ENCODE results near the gene NCOA7.

NCOA7 gene

DNA sequence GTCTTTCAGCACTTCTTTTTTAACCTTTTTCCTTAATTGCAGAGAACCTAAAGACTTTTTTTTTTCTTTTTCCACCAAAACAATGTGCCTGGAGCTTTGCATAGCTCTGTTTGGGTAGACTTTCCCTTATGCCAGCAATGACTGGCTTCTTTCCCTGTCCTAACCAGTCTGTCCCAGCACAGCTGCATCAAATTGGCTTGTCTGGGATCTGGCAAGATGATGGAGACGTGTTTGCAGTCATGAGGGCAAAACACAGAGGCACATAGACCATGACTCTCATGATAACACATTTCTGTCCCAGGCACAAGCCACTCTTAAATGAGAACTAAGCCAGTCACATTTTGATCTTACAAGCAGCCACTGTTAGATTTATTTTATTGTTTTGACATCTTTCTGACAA lies 24.8 kb upstream of the NCOA7 start:
- no peak for TF ChIP-seq EZH2phosphoT487 (IDR thresholded peaks at IDR 0.05; ENCODE audit: borderline replicate concordance, low read length)
- no peak for TF ChIP-seq CTCF (IDR thresholded peaks at IDR 0.05; ENCODE audit: low read depth, low read length, poor library complexity, severe bottlenecking)
- Histone ChIP-seq H3K4me2 (ENCODE audit: low read length) (no peak overlapping the region), H3K27me3 (ENCODE audit: control insufficient read depth, low read length) (peaks cover 18% of the 10 kb centered on the region), H3K9me2 (replicated peaks; ENCODE audit: control insufficient read depth, low read length) (no peaks in the 10 kb centered on the region), H3K27ac (ENCODE audit: low read depth, low read length) (no peak overlapping the region), H3F3A (ENCODE audit: control insufficient read depth, insufficient read depth) (no peaks in the 10 kb centered on the region), H3K4me1 (ENCODE audit: control insufficient read depth, low read length) (no peaks in the 10 kb centered on the region), H3K4me3 (ENCODE audit: low read length) (no peak overlapping the region), H3K9me3 (ENCODE audit: control insufficient read depth, insufficient read depth, low read length) (no peaks in the 10 kb centered on the region), H4K20me1 (ENCODE audit: control insufficient read depth, insufficient read depth, low read depth, low read length) (no peaks in the 10 kb centered on the region), H3K36me3 (ENCODE audit: control insufficient read depth, low read length) (no peaks in the 10 kb centered on the region), H3K79me2 (ENCODE audit: control insufficient read depth, low read length) (no peaks in the 10 kb centered on the region)

GRCh38 chr6:125766641-125767040 lies 24.1 kb upstream of the NCOA7 start:
- Histone ChIP-seq H3K9me2 (replicated peaks; ENCODE audit: control insufficient read depth, low read length) (no peaks in the 10 kb centered on the region), H3K27ac (ENCODE audit: low read depth, low read length) (no peak overlapping the region), H3K79me2 (ENCODE audit: control insufficient read depth, low read length) (no peaks in the 10 kb centered on the region), H3K4me2 (ENCODE audit: low read length) (no peak overlapping the region), H3K27me3 (ENCODE audit: control insufficient read depth, low read length) (peaks cover 18% of the 10 kb centered on the region), H3K4me1 (ENCODE audit: control insufficient read depth, low read length) (no peaks in the 10 kb centered on the region), H3F3A (ENCODE audit: control insufficient read depth, insufficient read depth) (no peaks in the 10 kb centered on the region), H3K4me3 (ENCODE audit: low read length) (no peak overlapping the region), H3K9me3 (ENCODE audit: control insufficient read depth, insufficient read depth, low read length) (no peaks in the 10 kb centered on the region), H3K36me3 (ENCODE audit: control insufficient read depth, low read length) (no peaks in the 10 kb centered on the region), H4K20me1 (ENCODE audit: control insufficient read depth, insufficient read depth, low read depth, low read length) (no peaks in the 10 kb centered on the region)
- no peak for TF ChIP-seq EZH2phosphoT487 (IDR thresholded peaks at IDR 0.05; ENCODE audit: borderline replicate concordance, low read length)
- TF ChIP-seq CTCF (IDR thresholded peaks at IDR 0.05; ENCODE audit: low read depth, low read length, poor library complexity, severe bottlenecking) = no peak

DNA sequence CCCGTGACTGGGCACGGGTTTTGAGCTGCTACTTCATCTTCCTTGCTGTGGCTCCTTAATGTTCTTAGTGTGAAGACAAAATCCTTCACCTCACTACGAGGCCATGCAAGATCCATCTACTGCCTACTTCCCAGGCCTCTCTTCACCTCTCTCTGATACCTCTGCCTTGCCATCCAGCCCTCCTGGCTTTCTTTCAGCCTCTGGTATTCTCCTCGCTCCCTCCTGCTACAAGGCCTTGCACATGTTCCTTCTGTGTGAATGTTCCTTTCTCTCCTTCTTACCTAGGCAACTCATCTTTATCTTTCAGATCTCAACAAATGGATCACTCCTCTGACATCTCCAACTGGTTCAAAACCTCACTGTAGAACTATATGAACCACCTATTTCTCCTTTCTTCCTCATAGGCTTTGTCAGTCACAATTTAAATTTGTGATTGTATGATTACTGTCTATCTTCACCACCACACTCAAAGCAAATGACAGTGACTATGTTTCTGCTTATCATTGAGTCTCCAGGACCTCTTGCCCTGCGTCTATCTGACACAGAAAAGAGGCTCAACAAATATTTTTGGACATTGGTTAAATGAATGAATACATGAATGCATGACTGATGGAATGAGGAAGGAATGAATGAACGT lies 21.5 kb upstream of the NCOA7 start:
- H3F3A ChIP-seq (ENCODE audit: control insufficient read depth, insufficient read depth) = no peaks in the 10 kb centered on the region
- no peak overlapping the region for H3K4me3 ChIP-seq (ENCODE audit: low read length)
- no peaks in the 10 kb centered on the region for H3K4me1 ChIP-seq (ENCODE audit: control insufficient read depth, low read length)
- no peak overlapping the region for H3K4me2 ChIP-seq (ENCODE audit: low read length)
- peaks cover 16% of the 10 kb centered on the region for H3K27me3 ChIP-seq (ENCODE audit: control insufficient read depth, low read length)
- no peaks in the 10 kb centered on the region for H3K9me3 ChIP-seq (ENCODE audit: control insufficient read depth, insufficient read depth, low read length)
- H3K79me2 ChIP-seq (ENCODE audit: control insufficient read depth, low read length) = no peaks in the 10 kb centered on the region
- no peaks in the 10 kb centered on the region for H4K20me1 ChIP-seq (ENCODE audit: control insufficient read depth, insufficient read depth, low read depth, low read length)
- H3K36me3 ChIP-seq (ENCODE audit: control insufficient read depth, low read length) = no peaks in the 10 kb centered on the region
- TF ChIP-seq CTCF (IDR thresholded peaks at IDR 0.05; ENCODE audit: low read depth, low read length, poor library complexity, severe bottlenecking) (no peak), EZH2phosphoT487 (IDR thresholded peaks at IDR 0.05; ENCODE audit: borderline replicate concordance, low read length) (no peak)
- no peak overlapping the region for H3K27ac ChIP-seq (ENCODE audit: low read depth, low read length)
- H3K9me2 ChIP-seq (replicated peaks; ENCODE audit: control insufficient read depth, low read length) = no peaks in the 10 kb centered on the region
